Coronary artery (tissue), 2 donors: ENCODE results near the gene OPRL1.
A peak's percentile ranks its signal among the peaks of the same experiment; 100 is the strongest.

Experiments used
- DNase-seq: peaks from one replicate; pipeline ENCODE4 v3.0.0-alpha.2; 2017; ENCODE audit warnings: low spot score
- H3K27ac ChIP-seq, 2 donors: fragments of 200-600 bp; sonication (generic); one replicate each; pipeline ENCODE4 v1.5.1; 2016 to 2019
- H3K4me3 ChIP-seq: fragments of 200-600 bp; sonication (generic); 2 replicates; pipeline ENCODE4 v1.5.1; 2016; ENCODE audit warnings: mild to moderate bottlenecking, moderate library complexity
- CTCF ChIP-seq: fragments of 200-600 bp; sonication (generic); IDR thresholded peaks from one replicate; pipeline ENCODE4 v1.5.1; 2019; ENCODE audit warnings: antibody characterized with exemption

The OPRL1 gene

GRCh38 chr20:64058536-64058935 is 21.3 kb upstream of the OPRL1 start:
- TF ChIP-seq CTCF, result no peak
- DNase-seq, result no peak
- Histone ChIP-seq H3K27ac (no peak overlapping the region), H3K4me3 (no peak overlapping the region)

GRCh38 chr20:64062276-64062595 is 17.6 kb upstream of the OPRL1 start:
- Histone ChIP-seq H3K27ac (peak overlapping the region; percentile 45 to 92), H3K4me3 (peak overlapping the region; percentile 96)
- TF ChIP-seq CTCF, result no peak
- no peak for DNase-seq

- peak within 1 kb of the TSS; percentile 96 for H3K4me3 ChIP-seq
- no peak for TF ChIP-seq CTCF
- peak; percentile 96 for DNase-seq
- peak within 1 kb of the TSS; percentile 83 to 92 for H3K27ac ChIP-seq
Observed at GRCh38 chr20:64062596-64063388, 17.1 kb upstream of the OPRL1 start, which contains the start of gene TCEA2. Gene TCEA2 (plus strand): TSS chr20:64063198. CDS start chr20:64063313, 115 bp downstream.

GRCh38 chr20:64063389-64064144 is 16.3 kb upstream of the OPRL1 start:
- peak overlapping the region; percentile 83 to 92 for H3K27ac ChIP-seq
- peak overlapping the region; percentile 96 for H3K4me3 ChIP-seq
- DNase-seq, result no peak
- TF ChIP-seq CTCF, result no peak

GRCh38 chr20:64064145-64064698 is 15.7 kb upstream of the OPRL1 start:
- H3K27ac ChIP-seq, result peak overlapping the region; percentile 83 to 92
- TF ChIP-seq CTCF, result no peak
- no peak for DNase-seq
- peak overlapping the region; percentile 96 for H3K4me3 ChIP-seq

- H3K27ac ChIP-seq, result no peak overlapping the region
- no peak for TF ChIP-seq CTCF
- H3K4me3 ChIP-seq, result no peak overlapping the region
- no peak for DNase-seq
Observed at GRCh38 chr20:64065062-64065973, 14.6 kb upstream of the OPRL1 start.
